K562 (cell line): ENCODE measurements around the gene LAMTOR1. TPM values are rescaled to one million over a fixed set of nuclear protein-coding genes. Genes with fewer than 3 reads are reported as not detected.

Experiments used
- BCL6 ChIP-seq: fragments of 250-450 bp; sonication (Bioruptor Pico); IDR thresholded peaks from 2 replicates; pipeline ENCODE4 v1.4.0; 2020
- CBX5 ChIP-seq: IDR thresholded peaks from 2 replicates; pipeline ENCODE4 v1.6.1; 2014; ENCODE audit warnings: low read depth, borderline replicate concordance
- CGGBP1 ChIP-seq: fragments of 250-450 bp; sonication (Bioruptor Pico); IDR thresholded peaks from 2 replicates; pipeline ENCODE4 v1.9.0; 2021; ENCODE audit warnings: mild to moderate bottlenecking
- CREB1 ChIP-seq, 2 experiments: sonication (generic) in 1 of 2; formaldehyde crosslinking in 1 of 2; IDR thresholded peaks; 2 replicates each; pipeline versions ENCODE4 v1.6.1 to v1.8.0; 2012 to 2022; ENCODE audit warnings: inconsistent platforms in 1 of 2, mild to moderate bottlenecking in 1 of 2, missing genetic modification reagents in 1 of 2, moderate library complexity in 1 of 2
- CREM ChIP-seq: IDR thresholded peaks from 2 replicates; pipeline ENCODE4 v1.6.1; 2014; ENCODE audit warnings: antibody characterized with exemption, low read depth
- FOSL1 ChIP-seq: fragments of 200-800 bp; sonication (Bioruptor generic); conservative IDR thresholded peaks from 2 replicates; pipeline ENCODE4 v1.6.1; 2016; ENCODE audit warnings: missing genetic modification characterization, missing compliant biosample characterization
- KAT2B ChIP-seq: IDR thresholded peaks from one replicate; pipeline ENCODE4 v1.6.1; 2012; ENCODE audit warnings: low read depth, mild to moderate bottlenecking, control low read depth, inconsistent platforms, low read length, moderate library complexity
- MTF1 ChIP-seq: fragments of 250-450 bp; sonication (Bioruptor Pico); IDR thresholded peaks from 2 replicates; pipeline ENCODE4 v1.9.0; 2021; ENCODE audit warnings: moderate library complexity, mild to moderate bottlenecking, inconsistent platforms, borderline replicate concordance
- NKRF ChIP-seq: fragments of 450-650 bp; IDR thresholded peaks from 2 replicates; pipeline ENCODE4 v1.6.1; 2016; ENCODE audit warnings: borderline replicate concordance
- NR2C2 ChIP-seq, 2 experiments: fragments of 200-800 bp in 1 of 2; sonication (Bioruptor generic) in 1 of 2; sonication (generic) in 1 of 2; formaldehyde crosslinking in 1 of 2; IDR thresholded peaks; 2 replicates each; pipeline versions ENCODE4 v1.6.1 to v1.8.0; 2016 to 2022; ENCODE audit warnings: mild to moderate bottlenecking in 1 of 2, missing compliant biosample characterization in 1 of 2, missing genetic modification characterization in 1 of 2, missing genetic modification reagents in 1 of 2
- PHB2 ChIP-seq: fragments of 450-650 bp; IDR thresholded peaks from 2 replicates; pipeline ENCODE4 v1.6.1; 2017; ENCODE audit warnings: low read depth
- RHOXF2B ChIP-seq: fragments of 250-450 bp; sonication (Bioruptor Pico); conservative IDR thresholded peaks from 2 replicates; pipeline ENCODE4 v1.5.1; 2021
- RUNX1 ChIP-seq: sonication (generic); IDR thresholded peaks from 2 replicates; pipeline ENCODE4 v1.6.1; 2016; ENCODE audit warnings: antibody characterized with exemption, low read depth
- SAFB2 ChIP-seq: fragments of 200-400 bp; formaldehyde crosslinking; IDR thresholded peaks from 2 replicates; pipeline ENCODE4 v1.6.1; 2018; ENCODE audit warnings: borderline replicate concordance, low read length, low read depth, moderate library complexity; ENCODE audit not compliant: severe bottlenecking
- SMAD2 ChIP-seq: fragments of 150-350 bp; IDR thresholded peaks from 2 replicates; pipeline ENCODE4 v1.6.1; 2014; ENCODE audit warnings: low read depth, mild to moderate bottlenecking, low read length
- SP2 ChIP-seq: IDR thresholded peaks from 2 replicates; pipeline ENCODE4 v1.6.1; 2011; ENCODE audit warnings: mild to moderate bottlenecking, low read depth, low read length, moderate library complexity; ENCODE audit not compliant: poor library complexity, severe bottlenecking; ENCODE audit errors: extremely low read depth
- TBL1XR1 ChIP-seq, 2 experiments: IDR thresholded peaks; 2 replicates each; pipeline ENCODE4 v1.6.1; 2012; ENCODE audit warnings: improper control_type of control experiment in 2 of 2, low read length in 2 of 2, mild to moderate bottlenecking in 1 of 2
- TCF15 ChIP-seq: fragments of 250-450 bp; sonication (Bioruptor Pico); IDR thresholded peaks from 2 replicates; pipeline ENCODE4 v1.8.0; 2022; ENCODE audit warnings: moderate library complexity, mild to moderate bottlenecking, inconsistent platforms
- U2AF2 ChIP-seq: fragments of 200-400 bp; formaldehyde crosslinking; optimal IDR thresholded peaks from 2 replicates; pipeline ENCODE3; 2017; ENCODE audit warnings: low read depth, mild to moderate bottlenecking, low read length
- ZNF589 ChIP-seq: fragments of 200-800 bp; sonication (Bioruptor generic); IDR thresholded peaks from 2 replicates; pipeline ENCODE4 v1.6.1; 2016; ENCODE audit warnings: low read depth, missing genetic modification characterization, missing compliant biosample characterization
- ZNF592 ChIP-seq: fragments of 450-650 bp; IDR thresholded peaks from 2 replicates; pipeline ENCODE4 v1.6.1; 2017; ENCODE audit warnings: antibody characterized with exemption, mild to moderate bottlenecking
- ZNF830 ChIP-seq: fragments of 250-450 bp; sonication (Bioruptor Pico); IDR thresholded peaks from 2 replicates; pipeline ENCODE4 v1.5.0; 2021; ENCODE audit warnings: mild to moderate bottlenecking
- polyA plus RNA-seq, 8 experiments: library from polyadenylated mRNA; depleted of rRNA in 4 of 8; stranded (reverse) in 5 of 8; unstranded in 3 of 8; fragments of >200 nt; fragmentation: Nextera tagmentation in 2 of 8; fragmentation: Illumina TruSeq in 1 of 8; extraction: Ambion mirVana in 2 of 8; extraction: Trizol in 1 of 8; gene quantifications; 2 replicates each; pipeline versions ENCODE4 v1.2.1 to v1.2.3, GENCODE V29; 2011 to 2014; ENCODE audit warnings: inconsistent platforms in 1 of 8, missing spikeins in 1 of 8
- total RNA-seq, 7 experiments: library from RNA; depleted of rRNA in 6 of 7; stranded (reverse); fragments of >200 nt in 6 of 7; fragmentation: Illumina TruSeq in 2 of 7; extraction: Trizol in 2 of 7; gene quantifications; 2 replicates each; pipeline versions ENCODE4 v1.2.1 to v1.2.3, GENCODE V29; 2011 to 2021; ENCODE audit warnings: low replicate concordance in 1 of 7

LAMTOR1 gene
- total and polyA plus RNA-seq, 9 of the 15 experiments (the other 6 are each of a cell fraction or from before 2014, with no cell fraction given): 62.6 to 104 (median 85.3) TPM

- TF ChIP-seq CBX5 (no peak), RHOXF2B (no peak), TBL1XR1 (IDR thresholded peaks at IDR 0.05; ENCODE audit: low read length in 2 of 2) (no peak), TCF15 (CRISPR knock-in tag) (no peak), CGGBP1 (CRISPR knock-in tag) (no peak), NKRF (no peak), SMAD2 (no peak), FOSL1 (tag) (peak; percentile 68), SAFB2 (no peak), RUNX1 (no peak), CREB1 (IDR thresholded peaks at IDR 0.05) (no peak), CREB1 (CRISPR knock-in tag; IDR thresholded peaks at IDR 0.05) (no peak), BCL6 (0 out of 2 replicates have a peak, but pooled peaks have one; percentile 34), U2AF2 (no peak), MTF1 (CRISPR knock-in tag) (no peak), ZNF830 (CRISPR knock-in tag) (no peak), SP2 (no peak), ZNF589 (CRISPR knock-in tag) (peak; percentile 91), NR2C2 (CRISPR knock-in tag; IDR thresholded peaks at IDR 0.05) (no peak), NR2C2 (tag; IDR thresholded peaks at IDR 0.05) (peak; percentile 87), PHB2 (no peak), ZNF592 (peak; percentile 89), KAT2B (no peak), CREM (no peak)
Measured at GRCh38 chr11:72069787-72070251, 33.3 kb downstream of the LAMTOR1 start (continued).
